Measurements from ENCODE around the gene INTS15.

DNA sequence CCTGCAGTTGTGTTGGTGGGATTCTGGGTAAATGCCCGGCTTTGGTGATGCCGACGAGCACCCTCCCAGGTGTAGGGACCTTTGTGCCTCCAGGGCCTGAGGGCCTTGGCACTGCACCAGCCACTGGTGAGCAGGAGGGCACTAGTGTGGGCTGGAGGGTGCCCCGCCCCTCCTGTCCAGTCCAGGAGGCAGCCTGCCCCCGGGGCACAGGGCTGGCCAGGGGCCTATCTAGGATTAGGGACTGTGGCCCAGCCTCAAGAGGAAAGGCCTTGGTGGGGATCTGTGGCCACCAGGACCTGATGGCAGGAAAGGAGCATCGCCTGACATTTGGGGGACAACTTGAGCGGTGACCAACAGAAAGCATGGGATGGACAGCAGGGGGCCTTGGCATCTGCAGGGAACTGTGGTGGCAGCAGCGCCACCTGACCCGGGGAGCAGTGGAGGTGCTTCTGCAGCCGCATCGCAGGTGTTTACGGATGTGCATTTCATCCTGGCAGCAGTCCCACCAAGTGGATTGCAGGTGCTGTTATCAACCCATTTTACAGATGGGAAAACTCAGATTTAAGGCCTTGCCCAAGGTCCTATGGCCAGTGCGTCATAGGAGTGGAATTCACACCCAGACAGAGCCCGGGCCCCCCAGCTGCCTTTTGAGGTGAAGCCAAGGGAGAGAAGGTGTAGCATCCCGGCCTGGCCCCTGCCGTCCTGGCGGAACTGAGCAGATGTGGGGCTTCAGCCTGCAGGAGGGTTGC, 58.4 kb downstream of the INTS15 start:
- TF ChIP-seq, protein P1, sequence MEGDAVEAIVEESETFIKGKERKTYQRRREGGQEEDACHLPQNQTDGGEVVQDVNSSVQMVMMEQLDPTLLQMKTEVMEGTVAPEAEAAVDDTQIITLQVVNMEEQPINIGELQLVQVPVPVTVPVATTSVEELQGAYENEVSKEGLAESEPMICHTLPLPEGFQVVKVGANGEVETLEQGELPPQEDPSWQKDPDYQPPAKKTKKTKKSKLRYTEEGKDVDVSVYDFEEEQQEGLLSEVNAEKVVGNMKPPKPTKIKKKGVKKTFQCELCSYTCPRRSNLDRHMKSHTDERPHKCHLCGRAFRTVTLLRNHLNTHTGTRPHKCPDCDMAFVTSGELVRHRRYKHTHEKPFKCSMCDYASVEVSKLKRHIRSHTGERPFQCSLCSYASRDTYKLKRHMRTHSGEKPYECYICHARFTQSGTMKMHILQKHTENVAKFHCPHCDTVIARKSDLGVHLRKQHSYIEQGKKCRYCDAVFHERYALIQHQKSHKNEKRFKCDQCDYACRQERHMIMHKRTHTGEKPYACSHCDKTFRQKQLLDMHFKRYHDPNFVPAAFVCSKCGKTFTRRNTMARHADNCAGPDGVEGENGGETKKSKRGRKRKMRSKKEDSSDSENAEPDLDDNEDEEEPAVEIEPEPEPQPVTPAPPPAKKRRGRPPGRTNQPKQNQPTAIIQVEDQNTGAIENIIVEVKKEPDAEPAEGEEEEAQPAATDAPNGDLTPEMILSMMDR (IDR thresholded peaks at IDR 0.05; ENCODE audit: borderline replicate concordance, extremely low read depth, low read length, poor library complexity, severe bottlenecking) = no peak
- no peak for TF ChIP-seq EZH2 (IDR thresholded peaks at IDR 0.05; ENCODE audit: borderline replicate concordance, low read depth, low read length, severe bottlenecking)

Data from DND-41 (cell line).